Progenitor cell of endocrine pancreas (in vitro differentiated cells): ENCODE results near the gene DCTN3. TPM values are rescaled to one million over a fixed set of nuclear protein-coding genes. Genes with fewer than 3 reads are reported as not detected.
A peak's percentile ranks its signal among the peaks of the same experiment; 100 is the strongest.

Experiments
- DNase-seq: peaks from one replicate; pipeline ENCODE4 v3.0.0; 2021; ENCODE audit warnings: low spot score; ENCODE audit not compliant: unreplicated experiment
- H3K27ac Mint-ChIP-seq: 2 replicates; pipeline ENCODE4 v1.8.0; 2021; ENCODE audit warnings: mild to moderate bottlenecking, moderate library complexity, mixed read lengths
- H3K27me3 Mint-ChIP-seq: 2 replicates; pipeline ENCODE4 v1.8.0; 2021; ENCODE audit warnings: mixed read lengths
- H3K36me3 Mint-ChIP-seq: 2 replicates; pipeline ENCODE4 v1.8.0; 2022; ENCODE audit warnings: mixed read lengths; ENCODE audit not compliant: insufficient read depth
- H3K4me1 Mint-ChIP-seq: 2 replicates; pipeline ENCODE4 v1.8.0; 2021; ENCODE audit warnings: low read depth, mixed read lengths
- H3K4me3 Mint-ChIP-seq: 2 replicates; pipeline ENCODE4 v1.8.0; 2021; ENCODE audit warnings: low read depth, mild to moderate bottlenecking, moderate library complexity, mixed read lengths
- H3K9me3 Mint-ChIP-seq: 2 replicates; pipeline ENCODE4 v1.8.0; 2021; ENCODE audit warnings: low read depth, mixed read lengths
- total RNA-seq: library from RNA; stranded (reverse); gene quantifications from 2 replicates; pipeline ENCODE4 v1.2.1, GENCODE V29; 2021
- TF ChIP-seq, protein P1 (sequence below): fragments of 200-600 bp; sonication (generic); IDR thresholded peaks from one replicate; pipeline ENCODE4 v1.5.0; 2021; ENCODE audit warnings: antibody characterized with exemption, mild to moderate bottlenecking; ENCODE audit not compliant: unreplicated experiment

The DCTN3 gene
- total RNA-seq, 1 donor from 2014 or later: 101 TPM

DNA sequence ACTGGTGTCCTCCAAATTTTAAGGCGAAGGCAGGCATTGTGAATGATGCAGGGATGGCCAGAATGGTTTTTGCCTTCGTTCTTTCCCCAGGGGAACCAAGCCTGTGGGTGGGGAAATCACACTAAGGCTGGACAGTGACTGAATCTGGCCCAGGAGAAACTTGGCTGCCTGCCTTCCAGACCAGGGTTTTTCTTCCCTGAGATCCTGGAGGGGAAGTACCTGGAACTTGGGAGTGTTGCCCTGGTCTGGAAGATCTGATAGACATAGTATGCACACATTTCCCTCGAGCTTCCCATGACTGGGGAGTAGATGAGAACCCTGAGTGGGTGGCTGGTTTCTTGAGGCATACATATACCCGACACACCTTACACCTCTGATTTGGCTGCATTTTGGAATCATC lies 31.0 kb upstream of the DCTN3 start:
- no peak for DNase-seq
- Mint-ChIP-seq H3K9me3 (no peaks in the 10 kb centered on the region), H3K4me1 (peaks cover 43% of the 10 kb centered on the region), H3K27me3 (no peaks in the 10 kb centered on the region), H3K27ac (peak overlapping the region; percentile 85), H3K4me3 (peak overlapping the region; percentile 66), H3K36me3 (peaks cover 8% of the 10 kb centered on the region)
- TF ChIP-seq, protein P1, sequence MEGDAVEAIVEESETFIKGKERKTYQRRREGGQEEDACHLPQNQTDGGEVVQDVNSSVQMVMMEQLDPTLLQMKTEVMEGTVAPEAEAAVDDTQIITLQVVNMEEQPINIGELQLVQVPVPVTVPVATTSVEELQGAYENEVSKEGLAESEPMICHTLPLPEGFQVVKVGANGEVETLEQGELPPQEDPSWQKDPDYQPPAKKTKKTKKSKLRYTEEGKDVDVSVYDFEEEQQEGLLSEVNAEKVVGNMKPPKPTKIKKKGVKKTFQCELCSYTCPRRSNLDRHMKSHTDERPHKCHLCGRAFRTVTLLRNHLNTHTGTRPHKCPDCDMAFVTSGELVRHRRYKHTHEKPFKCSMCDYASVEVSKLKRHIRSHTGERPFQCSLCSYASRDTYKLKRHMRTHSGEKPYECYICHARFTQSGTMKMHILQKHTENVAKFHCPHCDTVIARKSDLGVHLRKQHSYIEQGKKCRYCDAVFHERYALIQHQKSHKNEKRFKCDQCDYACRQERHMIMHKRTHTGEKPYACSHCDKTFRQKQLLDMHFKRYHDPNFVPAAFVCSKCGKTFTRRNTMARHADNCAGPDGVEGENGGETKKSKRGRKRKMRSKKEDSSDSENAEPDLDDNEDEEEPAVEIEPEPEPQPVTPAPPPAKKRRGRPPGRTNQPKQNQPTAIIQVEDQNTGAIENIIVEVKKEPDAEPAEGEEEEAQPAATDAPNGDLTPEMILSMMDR: no peak

DNA sequence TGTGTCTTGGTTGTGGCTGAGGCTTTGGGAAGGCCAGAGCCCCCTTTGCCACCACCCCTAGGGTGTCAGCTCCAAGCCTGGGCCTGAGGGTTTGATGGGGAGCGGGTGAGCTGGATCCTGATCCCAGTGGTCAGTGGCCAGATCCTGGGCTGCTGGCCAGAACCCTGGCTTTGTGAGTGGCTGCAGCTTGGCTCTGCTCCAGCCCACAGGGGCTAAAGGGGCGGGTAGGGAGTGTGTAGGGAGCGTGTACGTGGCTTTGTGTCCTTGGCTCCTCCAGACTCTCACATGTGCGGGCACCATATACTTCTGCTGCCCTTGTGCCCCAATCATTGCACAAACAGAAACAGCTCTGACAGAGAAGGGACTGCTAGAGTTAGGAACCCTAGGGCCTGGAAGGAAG lies 30.5 kb upstream of the DCTN3 start:
- no peak for DNase-seq
- Mint-ChIP-seq H3K27ac (no peak overlapping the region), H3K9me3 (no peaks in the 10 kb centered on the region), H3K4me3 (peak overlapping the region; percentile 39), H3K27me3 (no peaks in the 10 kb centered on the region), H3K36me3 (peaks cover 8% of the 10 kb centered on the region), H3K4me1 (peaks cover 47% of the 10 kb centered on the region)
- TF ChIP-seq, protein P1: no peak

DNA sequence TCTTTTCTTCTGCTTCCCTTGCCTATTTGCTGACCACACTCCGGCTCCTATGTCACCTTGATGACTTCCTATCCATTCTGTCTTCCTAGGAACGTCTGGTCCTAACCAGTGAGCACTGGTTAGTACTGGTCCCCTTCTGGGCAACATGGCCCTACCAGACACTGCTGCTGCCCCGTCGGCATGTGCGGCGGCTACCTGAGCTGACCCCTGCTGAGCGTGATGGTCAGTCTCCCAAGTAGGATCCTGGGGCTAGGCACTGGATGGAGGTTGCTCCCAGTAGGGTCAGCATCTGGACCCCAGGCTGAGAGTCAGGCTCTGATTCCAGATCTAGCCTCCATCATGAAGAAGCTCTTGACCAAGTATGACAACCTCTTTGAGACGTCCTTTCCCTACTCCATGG lies 28.4 kb upstream of the DCTN3 start:
- H3K27ac Mint-ChIP-seq: no peak overlapping the region
- DNase-seq: no peak
- peaks cover 48% of the 10 kb centered on the region for H3K4me1 Mint-ChIP-seq
- H3K36me3 Mint-ChIP-seq: peaks cover 8% of the 10 kb centered on the region
- TF ChIP-seq, protein P1: no peak
- no peaks in the 10 kb centered on the region for H3K27me3 Mint-ChIP-seq
- no peak overlapping the region for H3K4me3 Mint-ChIP-seq
- no peaks in the 10 kb centered on the region for H3K9me3 Mint-ChIP-seq

DNA sequence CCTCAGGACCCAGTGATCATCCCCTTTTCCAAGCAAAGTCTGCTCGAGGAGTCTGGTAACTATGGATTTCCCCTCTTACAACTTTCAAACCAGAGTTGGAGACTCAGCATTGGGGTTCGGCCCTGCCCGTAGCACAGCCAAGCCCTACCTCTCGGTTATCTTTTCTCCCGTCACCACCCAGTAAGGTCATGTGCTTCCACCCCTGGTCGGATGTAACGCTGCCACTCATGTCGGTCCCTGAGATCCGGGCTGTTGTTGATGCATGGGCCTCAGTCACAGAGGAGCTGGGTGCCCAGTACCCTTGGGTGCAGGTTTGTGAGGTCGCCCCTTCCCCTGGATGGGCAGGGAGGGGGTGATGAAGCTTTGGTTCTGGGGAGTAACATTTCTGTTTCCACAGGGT lies 27.4 kb upstream of the DCTN3 start:
- peaks cover 8% of the 10 kb centered on the region for H3K36me3 Mint-ChIP-seq
- H3K4me1 Mint-ChIP-seq: peaks cover 39% of the 10 kb centered on the region
- TF ChIP-seq, protein P1: no peak
- H3K4me3 Mint-ChIP-seq: peak overlapping the region; percentile 84
- no peak for DNase-seq
- H3K27ac Mint-ChIP-seq: peak overlapping the region; percentile 92
- H3K9me3 Mint-ChIP-seq: no peaks in the 10 kb centered on the region
- H3K27me3 Mint-ChIP-seq: no peaks in the 10 kb centered on the region

DNA sequence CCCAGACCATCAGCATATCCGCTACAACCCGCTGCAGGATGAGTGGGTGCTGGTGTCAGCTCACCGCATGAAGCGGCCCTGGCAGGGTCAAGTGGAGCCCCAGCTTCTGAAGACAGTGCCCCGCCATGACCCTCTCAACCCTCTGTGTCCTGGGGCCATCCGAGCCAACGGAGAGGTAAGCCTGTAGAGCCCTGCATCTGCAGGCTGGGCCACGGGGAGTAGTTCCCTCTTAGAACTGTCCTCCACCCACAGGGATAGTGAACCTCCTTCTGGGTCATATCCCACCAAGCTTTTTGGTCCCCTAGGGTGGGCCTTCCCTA lies 26.7 kb upstream of the DCTN3 start:
- TF ChIP-seq, protein P1: no peak
- H3K36me3 Mint-ChIP-seq: peaks cover 8% of the 10 kb centered on the region

More for the DNA sequence above, 26.7 kb upstream of the DCTN3 start:
- no peaks in the 10 kb centered on the region for H3K27me3 Mint-ChIP-seq
- H3K4me1 Mint-ChIP-seq: peaks cover 32% of the 10 kb centered on the region
- H3K4me3 Mint-ChIP-seq: peak overlapping the region; percentile 84
- peak overlapping the region; percentile 92 for H3K27ac Mint-ChIP-seq
- no peaks in the 10 kb centered on the region for H3K9me3 Mint-ChIP-seq
- no peak for DNase-seq
